ENCODE measurements around the gene RIPK4. TPM values are rescaled to one million over a fixed set of nuclear protein-coding genes. Genes with fewer than 3 reads are reported as not detected.

Gene RIPK4
- total RNA-seq, 1 donor from 2014 or later: 13.7 TPM

DNA sequence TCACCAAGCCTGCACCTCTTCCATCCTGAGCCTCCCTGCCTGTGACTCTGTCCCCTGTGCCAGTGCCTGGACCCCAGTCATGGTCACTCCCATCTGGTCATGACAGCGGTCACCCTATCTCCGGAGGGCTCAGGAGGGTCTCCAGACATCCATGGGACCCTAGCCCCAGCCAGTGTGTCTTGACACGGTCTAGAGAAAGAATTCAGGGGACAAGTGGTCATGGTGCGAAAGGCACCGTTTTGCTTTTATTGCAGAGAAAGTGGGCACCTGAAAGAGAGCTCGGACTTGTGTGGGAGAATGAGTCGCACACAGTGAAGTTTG lies 4.7 kb upstream of the RIPK4 start:
- H3K27me3 Mint-ChIP-seq: peaks cover 74% of the 10 kb centered on the region
- H3K4me3 Mint-ChIP-seq: no peak overlapping the region
- H3K4me1 Mint-ChIP-seq (ENCODE audit: unreplicated experiment): peaks cover 35% of the 10 kb centered on the region
- no peak for DNase-seq (ENCODE audit: extremely low spot score, unreplicated experiment)
- H3K9me3 Mint-ChIP-seq: no peaks in the 10 kb centered on the region
- no peak overlapping the region for H3K27ac Mint-ChIP-seq
- H3K36me3 Mint-ChIP-seq: no peaks in the 10 kb centered on the region
- TF ChIP-seq, protein P1, sequence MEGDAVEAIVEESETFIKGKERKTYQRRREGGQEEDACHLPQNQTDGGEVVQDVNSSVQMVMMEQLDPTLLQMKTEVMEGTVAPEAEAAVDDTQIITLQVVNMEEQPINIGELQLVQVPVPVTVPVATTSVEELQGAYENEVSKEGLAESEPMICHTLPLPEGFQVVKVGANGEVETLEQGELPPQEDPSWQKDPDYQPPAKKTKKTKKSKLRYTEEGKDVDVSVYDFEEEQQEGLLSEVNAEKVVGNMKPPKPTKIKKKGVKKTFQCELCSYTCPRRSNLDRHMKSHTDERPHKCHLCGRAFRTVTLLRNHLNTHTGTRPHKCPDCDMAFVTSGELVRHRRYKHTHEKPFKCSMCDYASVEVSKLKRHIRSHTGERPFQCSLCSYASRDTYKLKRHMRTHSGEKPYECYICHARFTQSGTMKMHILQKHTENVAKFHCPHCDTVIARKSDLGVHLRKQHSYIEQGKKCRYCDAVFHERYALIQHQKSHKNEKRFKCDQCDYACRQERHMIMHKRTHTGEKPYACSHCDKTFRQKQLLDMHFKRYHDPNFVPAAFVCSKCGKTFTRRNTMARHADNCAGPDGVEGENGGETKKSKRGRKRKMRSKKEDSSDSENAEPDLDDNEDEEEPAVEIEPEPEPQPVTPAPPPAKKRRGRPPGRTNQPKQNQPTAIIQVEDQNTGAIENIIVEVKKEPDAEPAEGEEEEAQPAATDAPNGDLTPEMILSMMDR (conservative IDR thresholded peaks at IDR 0.05): no peak

DNA sequence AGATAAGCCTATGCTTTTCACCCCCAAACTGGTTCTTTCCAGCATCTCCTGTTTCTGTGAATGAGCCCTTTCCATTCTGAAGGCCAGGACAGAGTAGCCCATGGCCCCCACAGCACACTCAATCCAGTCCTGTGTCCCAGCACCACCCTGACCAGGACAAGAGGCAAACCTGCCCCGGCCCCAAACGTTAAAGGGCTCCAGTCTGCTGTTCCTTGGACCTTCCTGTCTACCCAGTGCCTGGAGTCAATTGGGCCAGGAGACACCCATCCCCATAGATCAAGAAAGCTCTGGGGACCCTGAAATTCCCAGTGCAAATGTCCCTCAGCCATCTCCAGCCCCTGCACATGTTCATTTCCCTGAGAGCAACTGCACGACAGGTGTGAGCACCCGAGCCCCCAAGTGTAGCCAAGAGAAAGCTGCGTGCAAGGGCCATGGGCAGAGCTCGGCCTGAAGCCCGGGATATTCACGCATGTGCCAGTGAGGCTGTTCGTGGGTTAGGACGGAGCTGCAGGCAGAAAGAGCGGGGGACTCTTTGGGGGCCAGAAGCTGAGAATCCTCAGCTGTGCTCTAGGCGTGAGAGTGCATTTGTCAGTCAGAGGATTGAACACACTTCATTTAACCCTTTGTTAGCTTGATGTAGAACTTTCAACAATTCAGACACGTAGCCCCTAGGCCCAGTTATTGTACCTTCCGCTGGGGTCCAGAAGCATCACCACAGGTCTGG lies 4.2 kb upstream of the RIPK4 start:
- H3K27ac Mint-ChIP-seq: no peak overlapping the region
- peaks cover 74% of the 10 kb centered on the region for H3K27me3 Mint-ChIP-seq
- no peak overlapping the region for H3K4me3 Mint-ChIP-seq
- H3K9me3 Mint-ChIP-seq: no peaks in the 10 kb centered on the region
- peaks cover 35% of the 10 kb centered on the region for H3K4me1 Mint-ChIP-seq (ENCODE audit: unreplicated experiment)
- DNase-seq (ENCODE audit: extremely low spot score, unreplicated experiment): no peak
- H3K36me3 Mint-ChIP-seq: no peaks in the 10 kb centered on the region
- TF ChIP-seq, protein P1 (conservative IDR thresholded peaks at IDR 0.05): no peak

DNA sequence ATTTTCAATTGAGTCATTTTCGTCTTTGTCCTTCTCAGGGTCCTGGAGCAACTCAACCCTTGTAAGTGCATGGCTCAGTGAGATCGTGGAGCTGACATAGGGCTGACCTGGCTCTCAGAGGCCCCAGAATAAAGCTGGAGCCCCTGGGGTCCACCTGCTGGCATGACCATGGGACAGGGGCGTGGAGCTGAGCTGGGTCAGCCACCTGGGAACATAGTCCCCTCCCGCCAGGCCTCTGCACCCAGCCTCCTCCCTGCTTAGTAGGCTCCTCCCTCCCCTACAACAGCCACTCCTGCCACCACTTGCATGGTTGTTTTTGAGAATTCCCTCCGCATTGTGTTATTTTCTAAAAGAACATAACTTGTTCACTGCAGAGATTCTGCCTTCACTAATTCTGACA lies 3.1 kb upstream of the RIPK4 start:
- DNase-seq (ENCODE audit: extremely low spot score, unreplicated experiment): no peak
- H3K27me3 Mint-ChIP-seq: peaks cover 82% of the 10 kb centered on the region
- peak overlapping the region; percentile 7 for H3K4me3 Mint-ChIP-seq
- H3K27ac Mint-ChIP-seq: peak overlapping the region; percentile 34
- peaks cover 38% of the 10 kb centered on the region for H3K4me1 Mint-ChIP-seq (ENCODE audit: unreplicated experiment)
- TF ChIP-seq, protein P1 (conservative IDR thresholded peaks at IDR 0.05): no peak
- H3K36me3 Mint-ChIP-seq: no peaks in the 10 kb centered on the region
- no peaks in the 10 kb centered on the region for H3K9me3 Mint-ChIP-seq

DNA sequence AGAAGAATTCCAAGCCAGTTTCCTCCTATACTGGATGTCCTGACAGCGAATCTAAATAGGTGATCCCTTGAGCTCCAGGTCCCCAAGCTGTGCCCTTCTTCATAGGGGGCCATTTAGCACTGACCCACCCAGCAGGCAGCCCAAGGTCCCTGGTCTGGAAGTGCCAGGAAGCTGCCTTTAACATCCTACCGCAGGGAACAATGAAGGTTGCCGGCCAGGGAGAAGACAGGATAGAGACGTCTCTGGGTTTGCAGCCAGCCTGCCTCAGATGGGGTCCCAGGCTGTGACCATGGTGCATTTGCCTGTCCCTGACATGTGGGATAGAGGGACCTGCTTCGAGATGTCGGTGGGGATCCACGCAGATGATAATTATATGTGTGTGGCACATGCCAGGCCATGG lies 2.7 kb upstream of the RIPK4 start:
- Mint-ChIP-seq H3K4me3 (peak overlapping the region; percentile 7), H3K36me3 (no peaks in the 10 kb centered on the region), H3K9me3 (no peaks in the 10 kb centered on the region), H3K27ac (peak overlapping the region; percentile 34), H3K27me3 (peaks cover 82% of the 10 kb centered on the region), H3K4me1 (ENCODE audit: unreplicated experiment) (peaks cover 36% of the 10 kb centered on the region)
- no peak for DNase-seq (ENCODE audit: extremely low spot score, unreplicated experiment)
- TF ChIP-seq, protein P1 (conservative IDR thresholded peaks at IDR 0.05): no peak

DNA sequence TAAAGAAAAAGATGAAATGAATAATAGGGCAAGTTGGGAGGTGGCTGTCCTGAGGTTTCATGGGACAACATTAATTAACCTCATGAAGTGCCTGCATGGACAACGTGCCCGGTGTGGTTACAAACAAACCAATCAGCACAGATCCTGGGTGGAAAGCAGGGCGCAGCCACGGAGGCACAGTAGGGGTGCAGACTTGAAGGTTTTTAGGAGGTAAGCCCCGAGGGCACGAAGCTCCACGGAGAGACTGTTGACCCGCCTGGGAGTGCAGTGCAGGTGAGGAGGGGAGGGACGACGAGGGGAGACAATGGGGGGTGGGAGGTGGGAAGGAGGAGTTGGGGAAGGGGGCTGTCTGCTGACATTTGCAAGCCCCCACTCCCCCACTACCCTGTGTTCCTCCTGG lies 2.3 kb upstream of the RIPK4 start:
- Mint-ChIP-seq H3K27me3 (peaks cover 83% of the 10 kb centered on the region), H3K4me3 (peak overlapping the region; percentile 92), H3K27ac (peak overlapping the region; percentile 91), H3K4me1 (ENCODE audit: unreplicated experiment) (peaks cover 34% of the 10 kb centered on the region), H3K9me3 (no peaks in the 10 kb centered on the region), H3K36me3 (no peaks in the 10 kb centered on the region)
- TF ChIP-seq, protein P1 (conservative IDR thresholded peaks at IDR 0.05): no peak
- DNase-seq (ENCODE audit: extremely low spot score, unreplicated experiment): no peak

Measured in type B pancreatic cell (in vitro differentiated cells).